Amygdala (tissue), 56 donors: Measurements from ENCODE around the gene RTN4R.
A peak's percentile ranks its signal among the peaks of the same experiment; 100 is the strongest.
"Not testable (repeated sequence)": the region's sequence is repeated elsewhere in the genome, so short reads cannot be mapped to it uniquely, and the experiment has no call there.

Experiments
- DNase-seq, 56 donors: peaks; one replicate each; lab custom pipeline; 2025; lab: John Stamatoyannopoulos, UW

Gene RTN4R

DNA sequence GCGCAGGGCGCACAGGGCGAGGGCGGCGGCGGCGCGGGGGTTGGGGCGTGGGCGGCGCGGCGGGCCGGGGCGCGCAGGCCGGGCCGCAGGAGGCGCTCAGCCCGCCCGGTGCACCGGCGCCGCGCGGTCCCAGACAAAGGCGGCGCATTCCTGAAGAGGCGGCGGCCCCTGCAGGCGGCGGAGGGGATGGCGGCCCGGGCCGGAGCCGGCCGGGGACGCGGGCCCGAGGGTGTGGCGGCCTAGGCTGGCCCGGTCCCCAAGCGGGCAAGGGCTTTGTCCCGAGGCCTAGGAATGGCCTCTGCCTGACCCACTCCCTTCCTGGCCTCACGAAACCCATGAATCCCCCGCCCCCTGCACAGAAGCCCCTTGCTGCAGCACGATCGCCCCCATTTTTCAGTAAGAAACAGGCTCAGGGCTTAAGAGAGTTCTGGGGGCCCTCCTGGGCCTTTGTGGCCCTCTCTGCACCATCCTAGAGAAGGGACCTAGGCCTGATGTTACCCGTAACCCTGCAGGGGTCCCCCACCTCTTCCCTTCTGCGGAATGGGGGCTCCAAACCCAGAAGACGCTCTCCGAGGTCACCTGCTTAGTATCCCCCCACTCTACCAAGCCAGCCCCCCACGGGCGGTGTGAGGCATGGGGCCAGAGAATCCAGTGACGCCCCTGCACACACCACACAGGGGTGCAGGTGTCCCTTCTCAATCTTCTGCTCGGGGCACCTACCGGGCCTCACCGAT, at the start of gene RTN4R:
Gene RTN4R (minus strand): TSS at position 40 of the 734 bp plus-strand sequence. CDS start 226 bp downstream, outside the sequence.
- DNase-seq = peak in 20 of 56 donors; percentile 18 to 69 (median 35)

DNA sequence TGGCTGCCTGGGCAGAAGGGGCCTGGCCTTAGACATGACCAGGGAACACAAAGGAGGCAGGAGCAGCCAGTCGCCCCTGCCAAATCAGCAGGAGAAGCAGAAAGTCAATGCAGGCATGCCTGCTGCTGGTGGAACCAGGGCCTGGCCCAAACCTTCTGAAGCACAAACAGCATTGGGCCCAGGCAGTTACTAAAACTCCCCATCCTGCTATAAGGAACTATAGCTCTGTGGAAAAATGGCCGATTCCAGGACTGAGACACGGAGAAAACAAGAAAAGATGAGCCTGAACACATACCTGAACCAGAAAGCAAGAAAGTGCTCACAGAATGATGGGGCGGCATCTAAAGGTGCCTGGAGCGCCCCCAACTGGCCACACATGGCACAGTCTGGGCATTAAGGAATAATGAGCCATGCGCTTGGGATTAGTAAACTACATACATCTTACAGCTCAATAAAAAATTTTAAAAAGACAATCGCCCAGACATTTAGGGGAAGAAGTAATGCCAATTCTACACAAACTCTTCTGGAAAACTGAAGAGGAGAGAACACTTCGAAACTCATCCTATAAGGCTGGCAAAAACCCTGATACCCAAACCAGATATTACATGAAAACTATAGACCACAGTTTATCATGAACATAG, 49.4 kb upstream of the RTN4R start:
- peak in 2 of 56 donors; percentile 17 to 42 for DNase-seq

DNA sequence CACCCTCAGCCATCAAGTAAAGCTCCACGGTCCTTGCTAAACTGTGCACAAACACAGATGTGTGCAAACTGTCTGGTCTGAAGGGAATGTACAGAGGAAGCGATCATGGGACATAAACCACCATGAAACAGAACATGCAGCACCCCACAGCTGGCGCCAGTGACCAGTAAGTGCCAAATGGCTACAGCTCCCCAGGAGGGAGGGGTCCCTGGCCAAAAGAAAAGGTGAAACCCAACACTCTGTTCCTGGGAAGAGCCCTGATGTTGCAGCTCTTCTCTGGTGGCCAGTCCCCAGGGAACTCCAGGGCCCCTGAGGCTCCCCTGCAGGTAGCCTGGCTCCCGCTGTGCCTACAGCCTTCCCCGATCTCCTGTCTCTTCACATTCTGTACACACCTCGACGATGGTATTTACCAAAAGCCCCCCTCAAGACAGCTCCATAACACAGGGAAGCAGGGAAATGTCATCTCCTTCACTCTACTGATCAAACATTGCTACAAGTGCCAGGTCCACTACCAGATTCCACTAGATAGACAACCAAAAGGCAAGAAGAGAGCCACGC, 48.8 kb upstream of the RTN4R start:
- DNase-seq = no peak

DNA sequence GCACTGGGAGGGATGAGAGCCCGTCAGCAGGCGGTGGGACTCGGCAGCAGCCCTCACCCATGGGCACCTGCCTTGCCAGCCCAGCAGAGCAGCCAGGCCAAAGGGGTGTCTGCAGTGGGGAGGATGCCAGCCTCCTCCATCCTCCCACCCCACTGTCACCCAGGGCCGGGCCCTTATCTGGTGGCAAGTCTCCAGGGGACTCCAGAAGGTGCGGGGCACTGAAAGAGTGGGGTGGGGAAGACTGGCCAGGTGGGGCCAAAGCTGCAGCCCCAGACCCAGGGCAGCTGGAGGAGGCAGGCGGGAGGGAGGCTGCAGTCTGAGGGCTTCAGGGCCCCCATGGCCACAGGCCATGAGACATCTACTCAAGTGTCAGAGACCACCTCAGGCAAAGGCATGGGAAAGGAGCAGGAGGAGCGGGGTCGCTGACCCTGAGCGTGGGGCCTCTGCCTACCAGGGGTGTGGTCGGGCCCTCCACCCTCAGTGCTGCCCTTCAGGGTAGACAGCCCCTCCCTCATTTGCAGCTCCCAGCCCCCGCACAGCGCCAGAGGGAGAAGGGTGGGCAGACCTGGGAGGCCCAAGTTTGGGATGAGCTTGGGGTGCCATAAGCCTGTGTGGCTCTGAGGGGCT, 48.2 kb upstream of the RTN4R start:
- no peak for DNase-seq

DNA sequence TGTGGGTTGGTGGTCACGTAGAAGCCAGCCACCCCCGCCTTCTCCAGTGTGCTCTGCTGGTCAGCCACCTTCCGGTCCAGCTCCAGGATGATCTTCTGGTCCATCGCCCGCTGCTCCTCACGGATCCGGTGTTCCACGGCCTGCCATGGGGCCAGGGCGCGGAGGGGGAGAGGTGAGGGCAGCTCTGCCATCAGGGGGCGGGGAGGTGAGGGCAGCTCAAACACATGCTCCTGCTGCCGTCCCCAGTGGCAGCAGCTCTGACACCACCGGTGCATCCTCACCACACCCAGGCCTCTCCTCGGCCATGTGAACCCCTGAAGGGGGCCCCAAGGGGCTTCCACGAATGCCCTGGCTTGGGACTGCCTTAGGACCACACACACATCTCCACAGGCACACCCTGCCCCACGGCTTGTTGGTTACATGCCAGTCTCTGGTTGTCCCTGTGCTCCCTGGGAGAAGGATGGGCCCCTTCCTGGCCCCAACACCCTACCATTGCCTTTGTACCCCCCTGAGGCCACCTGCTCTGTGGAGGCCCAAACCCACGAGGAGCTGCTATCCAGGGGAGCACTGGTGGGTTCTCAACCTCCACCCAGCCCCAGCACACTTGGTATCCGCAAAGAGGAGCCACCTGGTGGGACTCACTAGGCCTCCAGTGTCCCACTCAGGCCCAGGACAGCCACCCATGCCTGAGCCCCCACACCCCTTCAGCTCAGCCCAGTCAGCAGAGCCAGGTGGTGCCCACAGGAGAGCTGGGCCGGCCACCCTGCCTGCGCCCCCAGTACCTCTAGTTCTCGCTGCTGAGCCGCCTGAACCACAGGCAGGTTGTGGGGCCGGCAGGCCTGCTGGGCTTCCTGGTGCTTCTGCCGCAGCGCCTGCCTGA, 47.5 kb upstream of the RTN4R start:
- no peak for DNase-seq

DNA sequence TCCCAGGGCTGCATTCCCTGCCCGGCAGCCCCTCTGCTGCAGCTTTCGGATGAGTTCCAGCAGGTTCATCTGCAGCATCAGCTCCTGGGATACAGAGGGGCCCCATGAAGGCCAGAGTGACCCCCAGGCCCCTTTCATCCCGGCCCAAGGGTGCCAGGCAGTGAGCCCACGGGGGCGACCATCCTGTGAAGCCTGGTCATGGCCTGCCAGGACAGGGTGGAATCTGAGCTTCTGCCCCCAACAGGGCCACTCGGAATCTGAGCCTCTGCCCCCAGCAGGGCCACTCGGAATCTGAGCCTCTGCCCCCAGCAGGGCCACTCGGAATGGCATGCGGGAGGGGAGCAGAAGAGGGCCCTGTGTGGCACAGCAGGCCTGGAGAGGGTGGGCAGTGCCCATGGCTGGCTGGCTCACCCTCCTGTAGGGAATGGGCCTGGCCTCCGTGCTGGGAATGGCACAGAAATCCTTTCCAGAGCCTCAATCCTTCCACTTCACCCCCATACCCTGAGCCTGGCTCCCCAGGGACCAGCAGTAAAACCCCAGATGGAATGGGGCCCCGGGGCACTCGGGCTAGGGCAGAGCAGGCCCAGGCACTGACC, 46.7 kb upstream of the RTN4R start:
- DNase-seq = not testable (repeated sequence)

DNA sequence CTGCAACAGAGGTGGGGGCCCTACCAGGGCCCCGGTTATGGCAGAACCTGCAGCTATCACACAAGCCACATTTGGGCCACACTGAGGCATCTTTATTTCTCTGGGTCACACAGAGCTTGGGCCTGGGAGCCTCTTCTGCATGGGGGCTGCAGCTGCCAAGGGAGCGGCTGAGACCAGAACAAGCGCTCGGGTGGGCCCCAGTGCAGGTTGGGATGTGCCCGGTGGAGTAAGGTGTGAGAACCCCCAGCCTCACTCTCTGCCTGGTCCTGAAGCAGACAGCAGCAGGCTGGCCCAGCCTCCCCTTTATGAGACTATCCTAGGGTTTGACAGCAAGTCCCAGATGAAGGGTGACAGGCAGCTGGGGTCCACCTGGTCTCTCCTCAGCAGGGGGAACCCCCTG, 46.1 kb upstream of the RTN4R start:
- not testable (repeated sequence) for DNase-seq

DNA sequence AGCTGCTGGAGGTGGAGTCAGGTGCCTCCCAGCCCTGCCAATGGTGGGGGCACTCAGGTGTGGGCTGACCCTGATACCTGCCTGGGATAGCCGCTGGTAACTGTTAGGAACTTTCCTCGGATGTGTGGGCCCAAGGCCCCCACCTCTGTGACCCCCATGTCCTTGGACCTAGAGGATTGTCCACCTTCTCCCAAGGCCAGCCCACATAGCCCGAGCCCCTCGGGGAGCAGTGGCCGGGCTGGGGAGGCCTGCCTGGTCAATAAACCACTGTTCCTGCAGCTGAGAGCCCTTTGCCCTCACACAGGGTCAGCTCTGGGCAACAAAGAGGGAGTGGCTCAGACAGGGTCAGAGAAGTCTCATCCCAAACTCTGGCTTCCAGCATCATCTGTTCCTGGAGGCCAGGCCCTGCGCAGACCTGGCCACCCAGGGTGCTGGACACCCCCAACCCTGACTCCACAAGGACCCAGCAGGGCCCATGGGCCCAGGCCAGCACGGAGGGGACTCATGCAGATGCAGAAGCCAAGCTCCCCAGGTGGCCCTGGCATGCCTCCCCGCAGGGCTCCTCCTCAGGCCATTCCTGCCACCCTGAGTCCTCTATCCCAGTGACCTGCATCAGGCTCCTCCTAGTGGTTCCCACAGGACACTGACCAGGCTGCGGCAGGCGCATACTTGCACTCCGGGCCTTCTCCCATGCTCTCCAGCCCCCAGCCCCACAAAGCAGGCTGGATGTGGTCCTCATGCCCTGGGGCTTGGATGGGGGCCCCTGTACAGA, 45.4 kb upstream of the RTN4R start:
- DNase-seq = not testable (repeated sequence)

DNA sequence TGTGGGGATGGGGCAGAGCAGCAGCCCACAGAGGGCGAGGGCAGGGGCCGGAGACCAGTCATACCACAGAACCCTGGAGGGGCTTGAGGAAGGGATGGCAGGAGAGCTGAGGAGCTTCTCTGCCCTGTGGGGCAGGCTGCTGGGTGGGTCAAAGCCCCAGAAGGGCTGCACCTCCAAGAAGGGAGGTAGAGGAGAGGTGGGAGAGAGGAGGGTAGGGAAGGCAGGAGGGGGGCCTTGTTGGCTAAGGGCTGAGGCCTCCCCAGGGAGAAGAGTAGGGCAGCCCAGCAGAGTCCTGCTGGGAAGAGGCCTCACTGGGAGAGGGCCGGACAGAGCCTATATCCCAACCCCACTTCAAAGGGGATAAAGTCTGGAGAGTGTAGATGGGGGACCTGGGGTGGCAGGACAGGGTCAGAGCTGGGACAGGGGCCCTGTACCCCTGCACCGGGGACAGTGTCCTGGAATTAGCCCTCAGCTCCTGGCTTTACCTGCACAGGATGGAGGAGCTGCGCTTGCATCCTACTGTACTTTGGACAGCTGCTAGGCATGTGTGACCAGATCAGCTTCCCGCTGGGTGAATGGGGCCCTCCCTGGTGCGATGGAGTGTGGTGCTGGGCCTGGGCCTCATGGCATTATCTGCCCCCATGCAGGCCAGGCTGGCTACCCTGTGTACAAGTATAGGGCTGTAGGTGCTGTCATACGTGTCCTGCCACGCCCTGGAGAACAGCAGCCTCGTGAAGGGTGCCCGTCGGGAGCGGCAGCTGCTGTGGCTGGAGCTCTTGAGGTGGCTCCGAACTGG, 44.5 kb upstream of the RTN4R start:
- no peak for DNase-seq

DNA sequence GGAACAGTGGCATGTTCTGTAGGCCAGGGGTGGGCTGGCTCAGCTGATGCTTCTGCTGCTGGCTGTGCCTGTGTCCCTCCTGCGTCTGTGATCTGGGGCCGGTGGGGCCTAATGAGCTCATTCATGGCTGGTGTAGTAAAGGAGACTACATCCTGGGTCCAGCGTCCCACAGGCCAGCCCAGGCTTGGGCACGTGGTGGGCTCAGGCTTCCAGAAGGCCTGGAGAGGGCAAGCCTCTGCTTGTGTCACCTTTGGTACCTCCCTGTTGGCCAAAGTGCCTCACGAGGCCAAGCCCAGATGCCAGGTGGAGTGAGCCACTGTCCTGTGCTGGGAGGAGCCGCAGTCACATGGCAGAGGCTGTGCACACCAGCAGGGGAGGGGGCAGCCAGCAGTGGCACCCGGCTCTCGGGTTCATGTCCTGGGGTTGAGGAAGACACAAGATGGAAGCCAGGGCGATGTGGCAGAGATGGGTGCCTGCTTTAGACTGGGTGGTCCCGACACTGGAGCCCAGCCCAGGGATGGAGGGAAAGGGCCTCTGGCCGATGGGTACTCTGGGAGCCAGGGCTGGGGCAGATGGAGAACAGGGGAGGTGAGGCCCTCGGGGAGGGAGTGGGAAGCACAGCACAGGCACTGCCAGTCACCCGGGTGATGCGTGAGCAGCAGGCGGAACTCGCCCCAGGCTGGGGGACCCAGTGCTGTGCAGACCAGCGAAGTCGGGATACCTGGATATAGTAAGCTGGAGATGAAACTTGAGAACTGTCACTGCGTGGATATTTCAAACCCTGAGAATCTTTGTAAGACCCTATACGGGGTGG, 43.3 kb upstream of the RTN4R start:
- DNase-seq = not testable (repeated sequence)

DNA sequence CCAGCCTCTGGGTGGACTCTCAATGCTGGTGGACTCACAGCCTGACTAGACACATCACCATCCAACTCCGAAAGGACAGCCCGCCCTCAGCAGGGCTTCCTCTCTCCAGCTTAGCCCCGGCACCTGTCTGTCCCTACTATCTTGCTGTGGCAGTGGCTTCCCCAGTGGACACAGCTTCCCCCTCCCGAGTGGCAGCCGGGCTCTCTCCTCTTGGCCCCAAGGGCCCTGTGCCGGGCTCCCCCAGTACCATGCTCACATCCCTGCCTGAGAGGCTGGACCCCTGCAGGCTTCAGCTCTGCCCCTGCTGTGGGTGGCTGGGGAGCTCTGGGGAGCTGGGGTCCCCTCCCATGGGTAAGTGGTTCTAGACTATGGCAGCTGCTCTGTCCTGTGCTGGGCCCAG, 42.7 kb upstream of the RTN4R start:
- DNase-seq = not testable (repeated sequence)

DNA sequence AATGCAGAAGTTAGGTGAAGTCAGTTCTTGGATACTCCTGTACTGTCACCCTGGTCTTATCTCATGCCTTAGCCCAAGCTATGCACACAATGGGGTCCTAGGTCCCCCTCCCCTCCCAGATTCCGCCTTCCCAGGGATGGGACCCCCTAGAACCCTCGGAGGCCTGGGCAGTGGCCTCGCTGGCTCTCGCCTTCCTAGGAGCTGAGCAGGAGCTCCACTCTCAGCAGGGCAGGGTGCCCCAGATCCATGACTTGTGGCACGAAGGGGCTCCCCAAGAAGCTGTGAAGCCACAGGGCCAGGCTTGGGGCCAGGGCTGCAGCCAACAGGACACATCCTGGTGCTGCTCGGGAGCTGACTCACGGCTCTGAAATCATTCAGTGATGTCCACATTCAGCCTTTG, 42.1 kb upstream of the RTN4R start:
- not testable (repeated sequence) for DNase-seq

DNA sequence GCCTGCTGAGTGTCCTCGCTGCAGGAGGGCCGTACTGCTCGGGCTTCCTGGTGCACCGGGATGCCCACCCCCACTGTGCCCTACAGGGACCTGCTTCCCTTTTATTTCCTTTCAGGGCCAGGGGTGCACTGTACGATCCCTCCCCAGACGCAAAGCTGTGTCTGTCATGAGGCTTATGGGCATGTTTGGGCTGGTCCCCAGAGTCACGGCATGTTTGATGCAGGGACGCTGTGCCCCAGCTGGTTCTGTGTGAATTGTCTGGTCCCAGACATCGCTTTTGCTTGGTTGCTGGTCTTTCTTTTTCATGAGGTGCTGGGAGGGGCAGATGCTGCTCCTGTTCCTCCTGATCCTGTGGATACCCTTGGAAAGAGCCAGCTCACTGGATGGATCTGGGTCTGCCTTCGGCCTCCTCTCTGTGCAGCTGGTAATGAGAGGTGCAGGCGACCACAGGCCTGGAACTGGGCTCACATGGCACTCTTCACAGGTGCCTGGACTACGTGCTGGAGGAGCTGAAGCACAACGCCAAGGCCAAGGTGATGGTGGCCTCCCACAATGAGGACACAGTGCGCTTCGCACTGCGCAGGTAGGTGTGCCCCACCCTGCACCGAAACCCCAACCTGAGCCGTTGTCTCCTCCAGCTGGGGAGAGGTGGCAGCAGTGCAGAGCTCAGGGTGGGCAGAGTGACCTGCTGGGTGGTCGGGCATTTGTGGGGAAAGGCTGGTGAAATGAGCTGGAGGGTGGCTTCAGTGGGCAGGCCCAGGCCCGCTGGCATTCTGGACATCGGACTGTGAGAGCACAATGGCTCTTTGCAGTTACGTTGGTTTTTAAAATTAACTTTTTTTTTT, 40.9 kb upstream of the RTN4R start:
- not testable (repeated sequence) for DNase-seq

DNA sequence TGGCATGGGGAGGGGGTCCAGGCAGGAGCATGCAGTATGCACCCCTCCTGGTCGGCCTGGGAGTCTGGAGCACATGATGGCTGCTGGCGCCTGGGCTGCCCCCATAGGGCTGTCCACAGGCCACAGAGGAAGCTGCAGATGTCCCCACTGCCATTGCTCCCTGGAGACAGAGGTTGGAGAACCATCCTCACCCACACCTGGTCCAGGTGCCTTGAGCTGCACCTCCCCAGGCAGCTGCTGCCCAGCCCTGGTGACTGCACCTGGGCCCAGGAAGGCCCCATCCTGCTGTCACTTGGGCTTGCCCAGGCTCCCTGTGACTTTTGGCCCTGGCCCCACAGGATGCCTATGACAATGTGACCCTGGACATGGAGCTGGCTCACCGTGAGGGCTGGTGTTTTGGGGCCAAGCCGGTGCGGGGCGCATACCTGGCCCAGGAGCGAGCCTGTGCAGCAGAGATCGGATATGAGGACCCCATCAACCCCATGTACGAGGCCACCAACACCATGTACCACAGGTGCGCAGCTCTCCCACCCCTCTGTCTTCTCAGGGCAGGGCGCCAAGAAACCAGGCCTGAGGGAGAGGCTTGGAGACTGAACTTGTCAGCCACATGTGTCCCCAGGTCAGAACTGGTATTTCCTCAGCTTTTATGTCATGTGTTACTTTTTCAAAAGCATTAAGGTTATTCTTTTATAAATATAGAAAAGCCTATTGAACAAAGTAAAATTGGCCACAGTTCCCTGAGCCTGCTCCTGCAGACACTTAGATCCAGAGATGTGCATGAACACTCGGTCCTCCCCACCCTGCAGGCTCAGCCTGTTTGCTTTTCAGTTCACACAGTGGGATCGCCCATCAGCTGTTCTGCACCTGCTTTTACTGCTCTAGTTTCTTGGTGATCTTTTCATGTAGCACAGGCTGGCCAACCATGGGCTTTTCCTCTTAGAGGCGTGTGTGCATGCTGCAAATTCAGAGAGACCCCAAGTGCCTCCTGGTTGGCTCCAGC, 39.6 kb upstream of the RTN4R start:
- not testable (repeated sequence) for DNase-seq
